GM21423 (cell line): ENCODE measurements around the gene PLAAT3.
"Not testable (repeated sequence)": the region's sequence is repeated elsewhere in the genome, so short reads cannot be mapped to it uniquely, and the experiment has no call there.

Source experiments
- ATAC-seq: cut with Tn5 transposase; IDR thresholded peaks from one replicate; pipeline ENCODE4 v1.9.1; 2021; ENCODE audit warnings: mild to moderate bottlenecking, moderate library complexity; ENCODE audit not compliant: unreplicated experiment

Gene PLAAT3

GRCh38 chr11:63572026-63572688, 42.1 kb downstream of the PLAAT3 start:
- peak; percentile 44 for ATAC-seq

GRCh38 chr11:63569570-63569969, 44.7 kb downstream of the PLAAT3 start:
- no peak for ATAC-seq

- peak; percentile 80 for ATAC-seq
Measured at GRCh38 chr11:63567044-63567840, 47.0 kb downstream of the PLAAT3 start.

DNA sequence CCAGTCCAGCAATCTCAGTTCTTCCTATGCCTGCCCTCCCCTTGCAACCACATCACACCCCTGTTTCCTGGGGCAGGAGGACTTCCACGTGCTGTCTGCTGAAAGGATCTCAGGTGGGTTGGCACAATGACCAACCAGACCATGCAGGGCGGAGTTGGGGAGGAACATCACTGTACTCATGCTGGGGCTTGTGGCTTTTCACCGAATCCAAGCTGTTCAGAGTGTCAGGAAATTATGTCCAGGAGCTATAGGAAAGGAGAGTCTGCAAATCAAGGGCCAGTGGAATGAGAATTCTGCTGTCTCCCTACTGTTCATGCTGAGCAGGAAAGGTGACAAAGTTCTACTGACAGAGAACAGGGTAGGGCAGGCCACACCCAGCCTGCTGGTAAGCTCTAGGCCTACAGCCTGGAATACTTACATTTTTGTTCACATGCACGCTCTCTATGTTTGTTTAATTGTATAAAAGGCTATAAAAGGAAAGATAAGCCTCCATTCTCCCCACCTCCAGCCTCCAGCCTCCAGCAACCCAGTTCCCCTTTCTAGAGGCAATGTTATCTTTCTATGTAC, 49.4 kb downstream of the PLAAT3 start:
- no peak for ATAC-seq

GRCh38 chr11:63564056-63564774, 50.0 kb downstream of the PLAAT3 start:
- ATAC-seq, result peak; percentile 54

DNA sequence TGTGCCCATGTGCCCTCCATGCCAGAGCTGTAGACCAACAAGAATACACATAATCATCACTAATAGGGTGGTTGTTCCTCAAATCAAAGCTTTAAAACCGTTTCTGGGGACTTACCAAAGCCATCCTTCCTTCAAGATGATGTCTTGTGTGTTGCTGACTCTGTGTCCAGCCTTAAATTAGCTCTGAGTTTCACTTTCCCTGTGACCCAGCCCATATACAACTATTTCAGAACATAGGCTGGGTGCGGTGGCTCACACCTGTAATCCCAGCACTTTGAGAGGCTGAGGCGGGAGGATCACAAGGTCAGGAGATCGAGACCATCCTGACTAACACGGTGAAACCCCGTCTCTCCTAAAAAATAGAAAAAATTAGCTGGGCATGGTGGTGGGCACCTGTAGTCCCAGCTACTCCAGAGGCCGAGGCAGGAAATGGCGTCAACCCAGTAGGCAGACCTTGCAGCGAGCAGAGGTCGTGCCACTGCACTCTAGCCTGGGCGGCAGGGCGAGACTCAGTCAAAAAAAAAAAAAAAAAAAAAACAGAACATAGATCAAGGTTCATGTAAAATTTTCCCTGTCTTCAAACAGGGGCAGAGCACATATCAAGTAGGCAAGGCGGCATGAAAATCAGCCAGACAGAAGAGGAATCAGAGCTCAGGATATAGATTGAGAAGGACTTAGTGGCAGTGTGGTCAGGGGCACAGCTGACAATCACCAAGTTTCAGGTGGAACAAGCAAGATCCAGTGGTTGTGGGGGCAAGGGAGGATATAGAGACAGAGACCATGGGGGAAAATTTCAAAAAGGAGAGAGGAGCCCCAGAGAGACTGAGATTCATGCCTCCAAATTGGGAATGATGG, 50.8 kb downstream of the PLAAT3 start, which contains the start of gene PLAAT2:
TSS of gene PLAAT2 (minus strand) at position 179 of the 855 bp plus-strand sequence. CDS start at position 124, 55 bp downstream.
- ATAC-seq, result no peak

DNA sequence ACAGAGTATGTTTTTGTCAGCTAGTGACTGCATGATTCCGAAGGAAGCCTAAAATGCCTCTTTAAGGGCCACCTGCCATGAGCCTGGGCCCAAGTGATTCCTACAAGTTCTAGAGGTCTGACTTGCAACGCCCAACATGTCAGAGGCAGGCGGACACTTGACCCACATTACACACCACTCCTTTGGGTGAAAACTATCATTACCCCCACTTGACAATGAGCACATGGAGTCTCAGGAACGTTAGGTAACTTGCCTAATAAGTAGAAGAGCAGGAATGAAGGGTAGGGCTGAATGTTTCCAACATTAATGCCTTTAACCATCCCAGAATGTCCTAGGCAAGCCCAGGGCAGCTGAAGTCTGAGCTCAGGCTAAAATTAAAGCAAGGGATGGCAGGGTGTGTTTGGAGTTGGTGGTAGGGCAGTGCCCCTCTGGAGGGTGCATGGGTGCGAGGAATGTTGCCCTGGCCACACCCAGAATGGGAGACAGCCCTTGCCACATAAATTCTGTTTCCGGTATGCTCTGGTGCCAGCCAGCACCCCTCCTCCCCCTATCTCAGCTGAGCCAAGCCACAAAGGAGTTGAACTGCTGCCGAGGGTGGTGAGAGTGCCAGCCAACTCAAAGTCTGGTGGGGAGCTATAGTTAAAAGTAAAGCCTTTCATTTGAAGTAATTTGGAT, 53.6 kb downstream of the PLAAT3 start:
- no peak for ATAC-seq

DNA sequence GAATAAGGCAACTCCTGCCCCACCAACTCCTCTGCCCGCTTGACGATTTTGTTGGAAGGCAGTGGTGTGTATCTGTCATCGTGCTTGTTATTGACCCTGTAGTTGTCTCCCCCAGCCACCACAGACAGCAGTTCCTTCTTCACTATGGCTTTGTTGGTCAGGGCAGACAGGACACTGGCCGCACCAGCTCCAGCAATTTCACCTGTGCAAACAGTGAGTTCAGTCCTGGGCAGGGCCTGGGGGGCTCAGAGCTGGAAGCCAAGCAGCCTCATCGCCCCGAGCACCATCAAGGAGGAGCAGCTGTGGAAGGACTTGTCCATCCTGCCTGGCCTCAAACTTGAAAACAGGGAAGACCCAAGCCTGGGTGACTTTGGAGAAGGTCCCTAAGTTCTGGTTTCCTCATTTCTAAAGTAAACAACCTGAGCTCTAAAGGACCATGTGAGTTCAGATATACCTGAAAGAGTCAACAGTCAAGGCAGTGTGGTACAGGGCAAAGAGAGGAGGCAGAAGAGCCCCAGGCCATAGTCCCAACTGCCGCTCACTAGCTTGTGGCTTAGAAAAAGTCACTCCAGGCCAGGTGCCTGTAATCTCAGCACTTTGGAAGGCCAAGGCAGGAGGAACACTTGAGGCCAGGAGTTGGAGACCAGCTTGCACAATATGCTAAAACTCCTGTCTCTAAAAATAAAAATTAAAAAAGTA, 55.6 kb downstream of the PLAAT3 start:
- ATAC-seq, result no peak

GRCh38 chr11:63557570-63557969, 56.7 kb downstream of the PLAAT3 start:
- ATAC-seq, result no peak

DNA sequence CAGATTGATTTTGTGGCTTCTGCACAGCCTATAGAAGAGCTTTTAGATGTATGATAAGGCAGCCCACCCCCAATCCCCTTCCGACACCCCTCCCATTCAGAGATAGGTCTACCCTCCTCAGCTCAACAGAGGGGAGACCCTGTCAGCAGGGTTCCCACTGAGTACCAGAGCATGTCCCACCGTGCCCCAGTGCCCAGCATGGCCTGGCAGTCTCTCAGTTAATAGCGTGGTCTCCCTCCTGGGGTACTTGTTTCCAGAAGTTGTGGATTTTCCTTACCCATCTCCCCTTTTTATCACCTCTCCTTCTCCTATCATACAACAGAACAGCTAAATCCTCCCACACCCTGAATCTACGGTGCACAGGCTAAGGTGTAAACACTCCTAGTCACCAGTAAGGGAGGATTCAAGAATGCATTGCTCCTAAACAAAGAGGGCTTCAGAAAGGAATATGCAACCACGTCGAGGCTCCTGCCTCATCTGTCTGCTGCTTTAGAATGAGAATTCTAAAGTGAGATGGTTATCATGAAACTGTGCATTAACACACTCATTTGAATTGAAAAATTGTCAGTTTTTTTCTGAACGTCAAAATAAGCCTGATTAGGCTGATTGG, 57.7 kb downstream of the PLAAT3 start:
- ATAC-seq, result no peak

- ATAC-seq, result no peak
Measured at GRCh38 chr11:63554877-63555223, 59.4 kb downstream of the PLAAT3 start.

DNA sequence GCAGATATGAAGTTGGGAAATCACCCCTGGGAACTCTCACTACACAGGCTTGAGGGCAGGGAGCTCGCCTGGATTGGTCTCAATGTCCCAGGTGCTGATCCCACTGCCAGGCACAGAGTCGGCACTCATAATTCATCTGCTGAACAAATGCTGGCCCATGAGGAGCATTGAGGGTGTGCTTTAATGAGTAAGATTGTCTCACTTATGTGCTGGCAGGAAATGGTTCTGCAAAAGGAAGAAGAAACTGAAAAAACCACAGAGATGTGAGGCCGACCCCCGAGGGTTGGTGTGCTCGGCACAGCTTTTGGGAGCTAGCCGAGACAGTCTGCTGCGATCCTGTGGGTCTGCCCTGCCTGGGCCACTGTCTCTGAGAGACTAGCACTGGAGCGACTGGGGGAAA, 60.5 kb downstream of the PLAAT3 start:
- peak; percentile 81 for ATAC-seq

GRCh38 chr11:63552921-63553320, 61.3 kb downstream of the PLAAT3 start:
- ATAC-seq, result no peak

DNA sequence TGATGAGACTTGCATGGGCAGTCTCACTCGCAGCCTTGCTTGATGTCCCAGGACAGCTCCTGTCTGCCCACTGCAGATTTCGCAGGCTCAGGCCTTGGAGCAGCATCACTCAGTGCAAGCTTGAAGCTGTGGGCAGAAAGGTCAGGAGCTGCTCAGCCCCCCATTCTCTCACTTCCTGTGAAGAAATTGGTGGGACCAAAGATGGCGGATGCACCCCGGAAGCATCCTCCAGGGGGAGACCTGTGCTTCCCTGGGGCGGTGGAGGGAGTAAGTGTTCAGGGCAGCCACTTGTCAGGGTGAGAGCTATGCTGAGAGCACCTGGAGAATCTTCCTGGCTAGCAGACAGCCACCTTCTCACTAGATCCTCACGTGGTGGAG, 62.4 kb downstream of the PLAAT3 start:
- ATAC-seq, result no peak

- ATAC-seq, result no peak
Measured at GRCh38 chr11:63551091-63551888, 62.9 kb downstream of the PLAAT3 start.

- ATAC-seq, result not testable (repeated sequence)
Measured at GRCh38 chr11:63550156-63550700, 64.0 kb downstream of the PLAAT3 start.

- ATAC-seq, result no peak
Measured at GRCh38 chr11:63549411-63549810, 64.8 kb downstream of the PLAAT3 start.

DNA sequence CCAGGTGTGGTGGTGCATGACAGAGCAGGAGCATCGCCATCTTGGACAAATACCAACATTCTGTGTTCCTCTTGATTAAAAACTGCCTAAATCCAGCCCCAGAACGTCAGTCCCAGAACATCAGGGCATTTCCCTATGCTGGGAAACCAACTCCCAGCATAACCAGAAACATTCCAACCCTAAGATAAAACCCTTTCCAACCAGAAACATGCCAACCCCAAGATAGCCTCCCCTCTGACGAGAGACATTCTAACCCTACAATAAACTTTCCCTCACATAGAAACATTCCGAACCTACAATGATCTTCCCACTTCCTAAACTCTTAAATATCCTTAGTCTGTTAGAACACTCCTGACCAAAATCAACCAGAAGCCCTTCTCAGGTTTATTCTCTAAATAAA, 66.1 kb downstream of the PLAAT3 start:
- ATAC-seq, result no peak
